ENCODE results near the gene IL1A.

DNA sequence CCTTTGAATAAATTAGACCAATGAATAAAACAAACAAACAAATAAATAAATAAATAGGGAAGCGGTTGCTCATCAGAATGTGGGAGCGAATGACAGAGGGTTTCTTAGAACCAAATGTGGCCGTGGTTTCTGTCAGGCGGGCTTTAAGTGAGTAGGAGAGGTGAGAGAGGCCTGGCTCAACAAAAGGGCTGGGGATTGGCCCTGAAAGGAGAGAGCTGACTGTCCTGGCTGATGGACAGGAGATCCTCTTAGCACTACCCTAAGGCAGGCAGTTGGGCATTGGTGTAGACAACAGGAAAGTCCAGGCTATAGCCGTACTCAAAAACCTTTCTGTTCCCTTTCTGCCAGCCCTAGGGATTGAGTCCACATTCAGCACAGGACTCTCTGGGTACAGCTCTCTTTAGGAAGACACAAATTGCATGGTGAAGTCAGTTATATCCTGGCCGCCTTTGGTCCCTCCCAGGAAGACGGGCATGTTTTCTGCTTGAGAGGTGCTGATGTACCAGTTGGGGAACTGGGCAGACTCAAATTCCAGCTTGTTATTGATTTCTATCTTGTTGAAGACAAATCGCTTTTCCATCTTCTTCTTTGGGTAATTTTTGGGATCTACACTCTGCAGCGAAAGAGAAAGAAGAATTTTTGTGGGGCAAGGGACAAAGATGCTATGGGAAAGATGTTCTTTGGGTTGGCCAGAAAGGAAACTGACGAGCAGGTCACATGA lies 45.8 kb upstream of the IL1A start:
- TF ChIP-seq, protein P1, sequence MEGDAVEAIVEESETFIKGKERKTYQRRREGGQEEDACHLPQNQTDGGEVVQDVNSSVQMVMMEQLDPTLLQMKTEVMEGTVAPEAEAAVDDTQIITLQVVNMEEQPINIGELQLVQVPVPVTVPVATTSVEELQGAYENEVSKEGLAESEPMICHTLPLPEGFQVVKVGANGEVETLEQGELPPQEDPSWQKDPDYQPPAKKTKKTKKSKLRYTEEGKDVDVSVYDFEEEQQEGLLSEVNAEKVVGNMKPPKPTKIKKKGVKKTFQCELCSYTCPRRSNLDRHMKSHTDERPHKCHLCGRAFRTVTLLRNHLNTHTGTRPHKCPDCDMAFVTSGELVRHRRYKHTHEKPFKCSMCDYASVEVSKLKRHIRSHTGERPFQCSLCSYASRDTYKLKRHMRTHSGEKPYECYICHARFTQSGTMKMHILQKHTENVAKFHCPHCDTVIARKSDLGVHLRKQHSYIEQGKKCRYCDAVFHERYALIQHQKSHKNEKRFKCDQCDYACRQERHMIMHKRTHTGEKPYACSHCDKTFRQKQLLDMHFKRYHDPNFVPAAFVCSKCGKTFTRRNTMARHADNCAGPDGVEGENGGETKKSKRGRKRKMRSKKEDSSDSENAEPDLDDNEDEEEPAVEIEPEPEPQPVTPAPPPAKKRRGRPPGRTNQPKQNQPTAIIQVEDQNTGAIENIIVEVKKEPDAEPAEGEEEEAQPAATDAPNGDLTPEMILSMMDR (conservative IDR thresholded peaks at IDR 0.05 in 1 of 2, IDR thresholded peaks at IDR 0.05 in 1 of 2; ENCODE audit: extremely low read depth in 1 of 2, insufficient read depth in 1 of 2, low read depth in 1 of 2, low read length in 2 of 2) = no peak
- no peak for TF ChIP-seq EZH2 (IDR thresholded peaks at IDR 0.05; ENCODE audit: borderline replicate concordance, low read length)
